HG02678 (cell line): ENCODE measurements around the gene CELSR1.

Experiments
- ATAC-seq: cut with Tn5 transposase; IDR thresholded peaks from one replicate; pipeline ENCODE4 v1.9.1; 2021; ENCODE audit warnings: mild to moderate bottlenecking, moderate library complexity; ENCODE audit not compliant: unreplicated experiment

The CELSR1 gene

DNA sequence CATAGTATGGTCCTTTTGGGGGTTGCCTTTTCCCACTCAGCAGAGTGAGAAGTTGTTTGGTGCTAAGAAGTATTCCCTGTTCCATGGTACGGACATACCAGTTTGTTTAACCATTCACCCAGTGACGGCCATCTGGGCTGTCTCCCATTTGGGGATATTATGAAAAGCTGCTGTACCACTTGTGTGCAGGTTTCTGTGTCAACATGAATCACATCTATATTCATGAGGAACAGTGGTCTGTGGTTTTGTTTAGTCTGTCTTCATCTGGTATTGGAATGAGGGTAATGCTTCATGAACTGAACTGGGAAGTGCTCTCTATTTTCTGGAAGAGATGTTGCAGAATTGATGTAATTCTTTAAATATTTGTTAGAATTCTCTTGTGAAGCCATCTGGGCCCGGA, 112.4 kb downstream of the CELSR1 start:
- no peak for ATAC-seq

DNA sequence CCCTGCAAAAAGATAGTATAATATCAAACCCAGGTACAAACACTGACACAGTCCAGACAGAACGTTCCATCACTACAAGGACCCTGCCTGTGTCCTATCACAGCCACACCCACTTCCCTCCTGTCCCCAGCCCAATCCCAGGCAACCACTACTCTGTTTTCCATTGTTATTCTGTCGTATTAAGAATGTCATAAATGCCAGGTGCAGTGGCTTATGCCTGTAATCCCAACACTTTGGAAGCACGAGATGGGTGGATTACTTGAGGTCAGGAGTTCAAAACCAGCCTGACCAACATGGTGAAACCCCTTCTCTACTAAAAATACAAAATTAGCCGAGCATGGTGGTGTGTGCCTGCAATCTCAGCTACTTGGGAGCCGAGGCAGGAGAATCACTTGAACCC, 112.9 kb downstream of the CELSR1 start:
- no peak for ATAC-seq

DNA sequence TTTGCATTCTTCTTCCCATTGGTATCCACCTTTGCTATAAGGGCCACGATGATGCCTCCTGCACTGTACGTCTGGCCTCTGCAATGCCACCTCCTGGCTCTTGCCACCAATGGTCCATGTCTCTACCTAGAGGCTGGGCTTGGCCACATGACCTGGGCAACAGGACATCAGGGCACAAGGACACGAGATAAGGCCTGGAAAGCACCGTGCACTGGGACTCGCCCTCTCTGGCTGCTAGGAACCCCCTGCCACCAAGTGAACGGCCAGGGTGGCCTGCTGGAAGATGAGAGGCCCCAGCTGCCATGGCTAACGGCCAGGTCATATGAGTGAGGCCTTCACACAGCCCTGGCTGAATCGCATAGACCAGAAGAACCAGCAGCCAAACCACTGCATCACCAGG, 114.5 kb downstream of the CELSR1 start:
- no peak for ATAC-seq

DNA sequence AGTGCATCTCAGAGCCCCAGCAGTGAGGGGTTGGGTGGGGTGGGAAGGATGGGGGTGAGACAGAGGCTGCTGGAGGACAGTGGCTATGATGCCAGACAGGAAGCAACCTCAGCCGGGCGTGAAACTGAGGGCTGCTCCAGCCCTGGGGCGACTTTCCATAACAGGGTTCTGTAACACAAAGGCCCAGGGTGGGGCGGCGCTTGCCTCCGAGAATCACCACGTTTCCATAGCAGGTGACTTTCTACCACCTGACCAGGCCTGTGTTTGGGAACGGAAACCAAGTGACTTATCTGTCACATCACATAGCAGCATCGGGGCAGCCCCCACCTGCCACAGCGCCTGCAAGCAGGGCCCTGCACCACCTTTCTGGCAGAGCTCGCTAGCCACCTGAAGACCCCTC, 116.2 kb downstream of the CELSR1 start:
- no peak for ATAC-seq

DNA sequence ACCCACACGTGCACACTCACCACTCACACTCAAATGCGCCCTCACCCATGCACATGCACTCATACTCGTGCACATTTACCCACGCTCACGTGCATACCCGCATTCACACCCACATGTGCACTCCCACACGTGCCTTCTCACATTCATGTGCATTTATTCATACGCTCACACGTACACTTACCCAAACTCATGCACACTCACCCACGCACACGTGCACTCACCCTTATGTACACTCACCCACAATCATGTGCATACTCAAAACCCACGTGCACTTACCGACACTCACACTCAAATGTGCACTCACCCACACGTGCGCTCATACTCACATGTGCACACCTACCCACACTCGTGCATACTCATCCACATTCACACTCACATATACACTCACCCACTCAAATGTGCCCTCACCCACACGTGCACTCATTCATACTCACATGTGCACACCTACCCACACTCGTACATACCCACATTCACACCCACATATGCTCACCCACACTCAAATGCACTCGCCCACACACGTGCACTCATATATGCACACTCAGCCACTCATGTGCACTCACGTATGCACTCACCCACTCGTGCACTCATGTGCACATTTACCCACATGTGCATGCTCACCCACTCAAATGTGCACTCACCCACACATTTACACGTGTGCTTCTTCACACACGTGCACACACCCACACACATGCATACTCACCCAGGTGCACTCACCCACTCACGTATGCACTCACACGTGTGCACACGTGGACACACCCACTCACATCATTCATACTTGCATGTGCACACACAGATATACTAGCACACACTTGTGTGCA, 117.5 kb downstream of the CELSR1 start:
- no peak for ATAC-seq

DNA sequence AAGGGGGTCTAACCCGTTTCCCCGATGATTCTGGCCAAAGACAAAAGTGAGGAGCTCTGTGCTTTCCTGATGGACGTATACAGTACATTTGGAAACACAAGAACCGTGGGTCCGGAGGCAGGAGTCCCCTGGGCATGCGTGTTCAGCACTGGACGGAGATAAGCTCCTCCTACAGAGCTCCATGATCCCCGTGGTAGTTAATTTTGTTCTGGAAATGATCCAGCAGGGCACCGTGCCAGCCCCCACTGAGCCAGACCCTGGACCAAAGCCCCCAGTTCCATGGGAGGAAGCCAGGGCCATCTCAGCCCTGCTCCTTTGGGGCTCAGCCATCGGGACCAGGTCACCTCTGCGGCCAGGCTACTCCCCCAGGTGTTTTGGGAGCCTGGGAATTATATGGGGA, 118.6 kb downstream of the CELSR1 start:
- ATAC-seq, result no peak

DNA sequence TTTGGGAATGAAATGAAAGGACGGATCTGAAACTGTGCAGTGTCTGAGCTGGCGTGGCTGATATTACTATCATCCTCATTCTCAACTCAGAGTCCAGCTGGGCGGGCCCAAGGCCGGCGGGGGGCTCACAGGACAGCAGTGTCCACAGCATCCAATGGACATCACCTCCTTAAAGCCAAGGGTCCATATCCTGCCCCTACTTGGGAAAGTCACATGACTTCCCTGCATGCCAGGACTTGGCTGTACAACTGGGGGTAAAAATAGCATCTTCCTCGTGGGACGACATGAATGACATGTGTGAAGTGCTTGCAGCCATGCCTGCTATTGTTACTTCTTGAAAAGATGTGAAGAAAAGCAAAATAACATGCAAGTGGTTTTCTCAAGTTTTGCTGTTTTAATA, 119.7 kb downstream of the CELSR1 start:
- ATAC-seq, result no peak

DNA sequence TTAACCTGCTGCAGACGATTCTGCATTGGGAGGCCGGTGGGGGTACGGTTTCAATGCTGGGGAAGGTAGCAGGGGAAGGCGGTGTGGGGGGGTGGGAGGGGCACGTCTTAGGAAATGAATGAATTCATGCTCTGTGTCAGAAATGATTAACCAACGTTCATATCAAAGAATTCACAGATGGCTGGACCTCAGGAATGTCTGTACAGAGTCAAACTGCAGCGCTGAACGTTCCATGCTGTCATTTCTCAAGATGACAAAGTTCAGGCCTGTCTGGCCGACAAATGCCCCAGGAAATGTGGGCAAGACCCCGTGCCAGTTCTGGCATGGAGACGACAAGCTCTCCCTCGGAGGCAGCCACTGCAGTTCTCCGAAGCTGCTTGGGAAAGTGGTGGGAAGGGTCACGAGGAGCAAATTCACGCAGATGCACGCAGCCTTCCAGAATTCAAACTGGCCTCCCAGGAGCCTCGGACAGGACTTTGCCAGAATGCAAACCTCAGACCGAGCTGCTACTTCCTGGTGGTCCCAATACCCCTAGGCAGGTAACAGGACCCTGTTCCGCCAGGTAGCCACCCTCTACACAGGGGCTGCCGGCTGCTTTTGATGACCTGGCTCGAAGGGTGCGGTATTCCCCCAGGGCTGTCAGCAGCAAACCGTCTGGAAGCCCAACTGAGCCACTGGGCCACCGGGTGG, 120.4 kb downstream of the CELSR1 start:
- no peak for ATAC-seq

DNA sequence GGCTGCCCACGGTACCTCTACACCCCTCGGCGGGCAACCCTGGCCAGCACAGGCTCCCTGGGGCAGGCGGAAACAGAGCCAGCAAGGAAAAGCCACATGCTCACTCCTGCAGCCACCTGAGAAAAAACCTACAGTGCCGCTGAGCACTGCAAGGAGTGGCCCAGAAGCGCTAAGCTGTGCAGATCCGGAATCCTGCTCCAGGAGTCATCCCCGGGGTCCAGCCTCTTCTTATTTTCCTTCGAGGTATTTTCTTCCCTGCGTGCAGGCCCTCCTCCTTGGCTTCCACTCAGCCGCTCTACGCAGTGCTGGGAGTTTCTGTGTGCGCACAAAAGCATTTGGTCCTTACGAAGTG, 120.9 kb downstream of the CELSR1 start:
- ATAC-seq, result no peak

DNA sequence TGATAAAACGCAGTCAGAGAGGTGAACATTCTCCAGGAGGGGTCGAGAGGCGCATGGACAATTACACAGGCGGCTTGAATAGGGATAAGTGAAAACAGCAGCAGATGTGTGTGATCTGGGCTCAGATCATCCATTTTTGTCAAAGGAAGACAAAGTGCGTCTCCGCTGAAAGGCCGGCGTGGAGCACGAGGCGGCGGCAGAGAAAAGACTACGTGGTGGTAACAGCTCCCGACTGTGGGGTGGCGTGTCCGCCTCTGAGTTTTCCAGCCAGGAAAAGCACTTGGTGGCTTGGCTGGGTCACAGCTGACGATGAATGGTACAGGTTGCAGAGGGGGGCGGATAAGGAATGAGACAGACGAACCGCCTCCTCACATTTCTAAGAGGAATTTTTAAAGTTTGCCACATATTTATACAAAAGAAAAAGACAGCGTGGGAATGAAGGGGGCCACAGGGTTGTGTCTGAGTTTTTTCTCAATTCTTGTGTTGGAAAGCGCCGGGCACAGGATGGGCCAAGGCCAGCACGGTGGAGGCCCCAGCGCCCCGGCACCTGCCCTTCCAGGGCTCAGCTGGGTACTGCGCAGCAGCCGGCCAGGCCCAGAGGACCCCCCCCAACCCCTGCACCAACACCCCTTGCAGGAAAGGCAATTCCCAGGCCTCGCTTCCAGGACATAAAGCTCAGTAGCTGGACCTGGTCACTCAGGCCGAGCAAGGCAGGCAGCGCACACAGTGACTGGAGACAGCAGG, 121.5 kb downstream of the CELSR1 start:
- ATAC-seq, result no peak

DNA sequence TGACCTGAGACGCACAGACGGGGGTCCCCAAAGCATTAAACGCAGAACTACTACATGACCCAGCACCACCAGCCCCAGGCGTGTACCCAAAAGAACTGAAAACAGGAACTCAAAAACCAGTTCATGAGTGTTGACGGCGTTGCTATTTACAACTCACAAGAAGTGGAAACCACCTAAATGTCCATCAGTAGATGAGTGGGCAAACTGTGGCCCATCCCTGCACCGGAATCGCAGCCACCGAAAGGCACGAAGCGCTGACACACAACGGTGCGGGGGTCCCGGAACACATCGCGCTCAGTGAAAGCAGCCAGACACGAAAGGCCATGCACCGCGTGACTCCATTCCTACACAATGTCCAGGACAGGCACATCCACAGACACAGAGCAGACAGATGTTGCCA, 122.7 kb downstream of the CELSR1 start:
- no peak for ATAC-seq

DNA sequence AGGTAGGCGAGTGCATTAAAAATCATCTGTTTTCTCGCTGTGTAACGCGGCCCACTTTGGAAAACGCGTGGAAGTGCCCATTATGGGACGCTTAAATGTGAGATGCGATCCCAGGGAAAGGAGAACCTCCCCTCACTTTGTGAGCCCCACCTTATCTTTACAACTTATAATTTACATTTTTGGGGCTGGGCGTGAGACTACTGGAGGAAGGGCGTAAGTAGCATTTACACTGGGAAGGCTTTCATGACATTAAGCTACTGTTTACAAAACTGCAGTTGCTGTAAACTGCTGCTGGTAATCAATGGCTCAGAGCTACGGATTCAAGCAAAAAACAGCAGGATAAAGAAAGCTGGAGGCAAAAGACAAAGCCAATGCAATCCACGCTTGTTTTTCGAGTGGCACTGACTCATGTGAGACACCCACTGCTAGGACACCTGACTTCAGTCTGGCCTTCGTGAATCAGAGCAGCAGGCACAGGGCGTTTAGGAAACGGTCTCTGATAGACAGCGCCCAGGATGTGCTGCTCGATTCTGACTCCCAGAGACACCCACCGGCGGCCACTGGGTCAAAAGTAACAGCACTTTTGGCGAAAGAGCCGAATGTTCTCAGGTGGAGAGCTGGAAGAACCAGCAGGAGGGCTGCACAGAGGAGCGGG, 123.6 kb downstream of the CELSR1 start:
- no peak for ATAC-seq

DNA sequence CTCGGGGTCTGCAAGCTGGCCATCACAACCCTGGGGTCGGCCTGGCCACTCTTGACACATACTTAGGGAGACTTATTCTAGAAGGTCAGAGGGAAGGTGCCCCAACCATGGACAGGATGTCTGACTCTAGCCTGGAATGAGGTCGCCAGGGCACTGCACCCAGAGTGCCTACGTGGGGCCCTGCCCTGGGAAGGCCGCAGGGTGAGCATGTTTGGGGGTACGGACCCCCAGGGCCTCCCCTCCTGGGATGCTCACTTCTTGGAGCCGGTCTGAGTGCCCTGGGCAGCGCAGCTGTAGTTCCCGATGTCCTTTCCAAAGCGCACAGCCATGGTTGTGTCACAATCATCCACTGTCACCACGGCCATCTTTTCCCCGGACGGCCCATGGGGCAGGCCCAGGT, 126.1 kb downstream of the CELSR1 start:
- ATAC-seq, result no peak

DNA sequence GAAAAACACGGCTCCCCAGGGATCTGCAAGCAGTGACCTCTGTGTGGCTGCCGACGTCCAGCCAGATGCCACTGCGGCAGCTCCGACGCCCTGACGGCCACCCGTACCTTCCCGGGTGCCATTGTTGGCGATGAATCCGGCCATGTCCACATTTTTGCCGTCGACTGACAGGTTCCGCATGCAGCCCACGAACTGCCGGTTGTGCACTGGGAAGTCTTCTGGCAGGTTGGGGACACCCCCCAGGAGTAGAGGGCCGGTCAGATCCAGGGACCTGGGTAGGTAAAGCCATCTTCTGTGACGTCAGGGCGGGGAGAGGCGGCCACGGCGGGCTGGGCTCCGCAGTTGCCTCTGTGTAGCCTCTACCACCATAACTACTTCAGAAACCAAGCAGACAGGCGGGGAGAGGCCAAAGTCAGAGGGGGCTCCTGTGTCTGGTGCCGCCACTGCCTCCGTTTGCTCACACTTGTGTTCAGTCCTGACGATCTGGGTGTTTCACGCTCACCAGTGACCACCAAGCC, 127.1 kb downstream of the CELSR1 start:
- no peak for ATAC-seq

DNA sequence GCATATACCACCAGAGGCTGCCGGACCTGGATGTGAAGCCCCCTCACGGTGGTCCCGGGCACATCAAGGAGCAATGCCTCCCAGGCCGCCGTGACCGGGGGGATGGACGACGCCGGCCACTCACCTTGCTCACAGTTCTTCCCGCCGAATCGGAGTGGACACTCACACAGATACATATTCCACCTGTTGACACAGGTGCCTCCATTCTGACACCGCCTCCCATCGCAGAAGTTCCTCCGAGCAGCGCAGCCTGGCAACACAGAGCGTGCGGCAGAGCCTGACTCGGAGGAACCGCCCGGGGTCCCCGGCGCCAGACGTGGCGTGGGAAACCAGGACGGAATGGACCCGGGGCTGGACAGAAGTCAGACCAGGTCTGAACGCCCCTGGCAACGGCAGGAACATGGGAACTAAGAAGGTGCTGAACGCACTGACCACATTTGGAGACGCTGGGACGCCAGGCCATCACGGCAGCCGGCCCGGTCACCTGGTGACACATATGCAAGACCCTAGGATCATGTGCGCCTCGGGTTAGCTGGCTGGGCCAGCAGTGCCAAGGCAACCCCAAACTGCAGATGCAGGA, 127.7 kb downstream of the CELSR1 start:
- ATAC-seq, result no peak

DNA sequence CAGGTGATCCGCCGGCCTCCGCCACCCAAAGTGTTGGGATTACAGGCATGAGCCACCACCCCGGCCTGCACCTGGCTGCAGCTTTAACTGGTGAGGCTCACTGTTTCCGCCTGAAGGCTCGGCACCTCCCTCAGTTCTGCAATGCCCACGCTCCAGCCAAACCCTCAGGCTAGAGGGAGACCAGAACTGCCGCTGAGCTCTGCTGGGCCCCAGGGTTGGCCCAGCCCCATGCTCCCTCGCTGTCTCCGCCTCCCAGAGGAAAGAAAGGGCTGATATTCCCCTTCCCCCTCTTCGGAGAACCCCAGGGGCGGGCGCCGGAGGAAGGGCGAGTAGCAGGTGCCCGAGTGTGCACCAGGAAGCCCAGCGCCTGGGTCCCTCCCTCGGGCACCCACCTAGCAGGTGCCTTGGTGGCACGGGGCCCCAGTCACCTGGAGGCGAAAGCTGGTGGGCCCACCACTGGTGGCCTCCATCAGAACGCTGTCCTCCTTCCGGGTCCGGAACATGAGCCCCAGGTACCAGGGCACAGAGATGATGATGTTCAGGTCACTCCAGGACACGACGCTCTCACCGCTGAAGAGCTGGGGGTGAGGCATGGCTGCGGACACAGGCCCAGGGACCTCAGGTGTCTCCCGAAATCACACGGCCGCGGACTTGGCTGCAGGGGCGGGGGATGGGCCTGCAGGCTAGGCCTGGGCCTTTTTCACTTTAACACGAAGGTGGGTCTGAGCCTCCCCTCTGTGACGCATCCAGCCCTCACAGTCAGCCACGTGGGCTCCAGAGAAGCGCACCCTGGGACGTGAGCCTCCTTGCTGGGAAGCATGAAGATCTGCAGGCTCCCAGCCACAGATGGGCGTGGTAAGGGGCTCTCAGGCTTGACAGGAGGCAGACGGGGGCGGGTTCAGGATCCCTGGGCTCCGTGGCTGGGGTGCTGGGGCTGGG, 128.6 kb downstream of the CELSR1 start:
- ATAC-seq, result no peak

DNA sequence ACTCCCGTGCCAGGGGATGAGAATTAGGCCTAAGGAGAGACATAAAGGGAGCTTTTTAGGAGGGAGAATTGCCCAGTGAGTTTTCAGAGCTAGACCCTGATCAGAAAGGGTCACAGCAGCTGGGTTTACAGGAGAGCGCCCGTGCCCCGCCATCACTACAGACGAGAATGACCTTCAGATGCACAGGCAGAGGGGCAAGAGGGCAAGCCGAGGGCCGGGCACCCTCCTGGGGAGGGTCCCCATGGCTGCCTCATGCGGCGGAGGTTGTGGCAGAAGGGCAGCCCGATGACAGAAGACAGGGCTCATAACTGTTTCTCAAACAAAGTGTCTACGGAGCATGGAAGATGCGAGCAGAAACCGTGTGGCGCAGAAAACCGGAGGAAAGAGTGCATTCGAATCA, 129.7 kb downstream of the CELSR1 start:
- no peak for ATAC-seq

DNA sequence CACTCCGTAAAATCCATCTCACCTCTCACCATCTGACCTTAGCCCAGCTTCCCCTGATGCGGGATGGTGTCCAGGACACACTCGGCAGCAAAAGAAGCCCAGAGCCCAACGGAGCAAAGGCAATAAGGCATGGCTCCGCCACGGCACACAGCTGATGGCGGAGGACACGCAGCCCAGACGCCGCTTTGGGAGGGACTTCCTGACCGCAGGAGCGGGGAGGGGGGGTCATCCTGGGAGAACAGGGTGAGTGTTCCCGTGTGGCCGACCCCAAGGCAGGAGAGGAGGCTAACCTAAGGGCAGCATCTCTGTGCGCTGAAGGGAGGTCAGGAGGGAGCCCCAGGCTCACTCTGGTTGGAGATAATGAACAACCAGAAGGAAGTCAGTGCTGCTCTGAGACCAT, 130.6 kb downstream of the CELSR1 start:
- no peak for ATAC-seq

DNA sequence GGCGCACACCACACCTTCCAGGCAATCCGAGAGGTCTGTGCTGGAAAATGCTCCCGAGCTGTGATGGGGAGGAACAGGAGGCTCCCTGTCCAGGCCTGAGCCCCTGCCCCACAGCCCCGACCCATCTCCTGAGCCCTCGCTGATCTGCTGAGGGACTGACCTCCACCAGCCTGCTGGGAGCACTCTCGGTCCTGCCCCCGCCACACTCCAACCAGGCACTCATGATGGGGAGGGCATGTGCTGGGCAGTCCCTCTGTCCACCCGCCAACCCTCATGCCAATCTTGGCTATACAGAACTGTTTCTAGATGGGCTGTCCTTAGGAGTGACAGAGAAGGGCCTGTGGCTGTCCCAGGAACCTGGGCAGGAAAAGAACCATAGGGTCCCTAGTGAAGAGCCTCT, 131.1 kb downstream of the CELSR1 start:
- no peak for ATAC-seq

DNA sequence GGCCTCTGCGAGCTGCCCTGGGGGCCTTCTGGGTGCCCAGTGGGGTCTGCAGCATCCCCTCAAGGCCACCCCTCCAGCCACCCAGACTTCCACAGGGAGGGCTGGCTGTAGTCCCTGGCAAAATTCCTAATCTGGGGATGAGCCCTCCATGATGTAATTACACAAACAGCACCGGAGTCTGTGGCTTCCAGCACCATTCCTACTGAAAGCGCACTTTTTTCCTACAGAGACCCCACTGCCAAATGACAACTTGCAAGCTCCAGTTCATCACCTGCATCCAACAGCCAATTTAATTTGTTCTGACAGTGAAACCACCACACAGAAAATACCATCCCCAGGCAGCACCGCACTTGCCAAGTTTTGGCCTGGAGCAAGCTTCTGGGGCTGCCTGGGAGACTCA, 131.5 kb downstream of the CELSR1 start:
- ATAC-seq, result no peak
